CD4-positive, alpha-beta T cell treated with Interleukin-12 subunit alpha and Interleukin-12 subunit beta, for 1 hour (primary cell): ENCODE data around the gene TMPRSS15.

Experiments used
- DNase-seq: peaks from one replicate; pipeline ENCODE4 v3.0.0-alpha.2; 2020

TMPRSS15 gene

DNA sequence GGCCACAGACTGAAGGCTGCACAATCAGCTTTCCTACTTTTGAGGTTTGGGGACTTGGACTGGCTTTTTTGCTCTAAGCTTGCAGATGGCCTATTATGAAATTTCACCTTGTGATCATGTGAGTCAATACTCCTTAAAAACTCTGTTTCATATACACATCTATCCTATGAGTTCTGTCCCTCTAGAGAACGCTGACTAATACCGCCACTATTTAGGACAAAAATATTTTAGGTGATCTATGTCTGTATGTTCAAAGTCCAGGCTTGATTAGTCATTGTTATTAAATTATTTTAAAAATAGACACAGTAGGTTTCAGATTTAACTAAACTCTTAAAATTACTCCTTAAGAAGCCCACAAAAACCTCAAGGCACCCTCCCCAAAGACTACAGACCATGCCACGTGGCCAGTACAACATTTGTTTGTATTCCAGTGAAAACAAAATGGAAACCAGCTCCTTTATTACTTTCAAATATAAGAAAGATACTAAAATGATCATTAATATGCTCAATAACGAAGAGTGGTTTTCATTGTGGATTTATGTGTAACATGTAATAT lies 63.1 kb downstream of the TMPRSS15 start:
- DNase-seq = no peak

DNA sequence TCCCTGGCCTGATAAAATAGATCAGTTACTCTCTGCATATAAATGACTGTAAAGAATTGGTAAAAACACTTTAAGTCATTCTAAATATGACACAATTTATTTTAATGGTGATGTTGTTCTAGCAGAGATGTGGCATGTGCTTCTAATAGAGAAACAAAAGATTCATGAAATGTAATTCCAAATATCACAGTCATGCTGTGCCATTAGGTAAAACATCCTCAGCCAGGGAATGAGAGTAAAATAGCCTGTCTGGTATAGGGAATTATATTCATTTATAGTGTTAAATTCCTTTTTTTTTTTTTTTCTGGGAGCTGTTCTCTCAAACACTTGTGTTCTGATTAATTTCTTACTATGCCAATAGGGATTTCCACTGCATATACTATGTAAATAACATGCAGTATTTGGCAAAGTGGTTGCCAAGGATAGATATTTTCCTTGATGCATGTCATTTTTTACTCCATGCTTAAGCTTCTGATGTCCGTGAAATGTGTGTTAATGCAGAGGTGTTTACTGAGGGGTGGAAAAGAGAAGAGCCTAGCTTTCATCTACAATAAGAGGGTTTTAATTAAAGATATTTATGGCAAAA lies 67.8 kb downstream of the TMPRSS15 start:
- no peak for DNase-seq

DNA sequence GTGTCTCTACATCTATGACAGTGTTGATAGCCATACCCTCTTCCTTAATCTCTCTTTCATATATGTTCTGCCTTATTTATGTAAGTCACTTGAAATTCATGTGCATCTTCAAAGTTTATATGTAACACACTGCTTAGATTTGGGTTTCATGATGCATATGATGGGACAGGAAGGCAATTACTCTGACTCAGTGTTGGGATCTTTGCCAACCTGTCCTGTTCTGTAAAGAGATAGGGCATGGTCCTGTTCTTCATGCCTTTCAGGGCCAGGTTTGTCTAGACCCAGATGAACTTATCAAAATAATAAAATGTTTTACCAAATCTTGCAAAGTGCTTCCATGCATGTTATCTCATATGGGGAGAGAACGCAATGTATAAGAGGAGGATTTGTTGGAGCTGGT lies 69.5 kb downstream of the TMPRSS15 start:
- DNase-seq = no peak

DNA sequence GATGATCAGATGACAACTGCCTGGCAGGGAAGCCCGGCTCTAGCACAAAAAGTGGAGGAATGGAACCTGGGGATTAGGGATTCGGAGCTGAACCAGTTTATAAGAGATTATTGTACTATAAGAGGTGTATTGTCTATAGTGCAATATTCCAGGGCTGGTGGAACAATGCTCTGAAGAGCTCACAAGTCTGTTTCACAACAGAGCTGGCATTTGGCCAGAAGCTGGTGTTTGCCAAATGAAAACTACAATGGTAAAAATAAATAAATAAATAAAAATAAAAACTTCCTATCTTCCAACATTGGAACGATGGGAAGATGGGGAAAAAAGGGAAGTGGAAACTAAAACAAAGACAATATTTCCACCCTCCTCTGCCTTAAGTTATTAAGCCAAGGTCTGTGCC lies 85.4 kb downstream of the TMPRSS15 start:
- DNase-seq = no peak

DNA sequence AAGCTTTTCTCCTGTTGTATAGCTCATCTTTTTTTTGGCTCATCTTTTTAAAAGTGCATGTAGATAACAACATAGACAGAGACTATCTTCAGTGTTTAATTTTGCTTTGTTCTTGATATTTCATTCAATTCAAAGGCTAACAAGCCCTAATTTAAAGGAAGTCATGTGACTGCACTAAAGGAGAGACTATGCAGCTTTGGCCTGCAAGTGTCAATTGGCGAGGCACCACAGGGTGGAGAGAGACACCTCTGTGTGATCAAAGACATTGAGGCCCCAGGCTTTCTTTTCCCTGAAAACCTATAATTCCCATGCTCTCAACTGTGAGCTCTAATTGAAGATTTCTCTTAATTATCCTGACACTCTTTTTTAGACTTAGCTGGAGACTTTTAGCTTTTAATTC lies 105.4 kb downstream of the TMPRSS15 start:
- DNase-seq = no peak

DNA sequence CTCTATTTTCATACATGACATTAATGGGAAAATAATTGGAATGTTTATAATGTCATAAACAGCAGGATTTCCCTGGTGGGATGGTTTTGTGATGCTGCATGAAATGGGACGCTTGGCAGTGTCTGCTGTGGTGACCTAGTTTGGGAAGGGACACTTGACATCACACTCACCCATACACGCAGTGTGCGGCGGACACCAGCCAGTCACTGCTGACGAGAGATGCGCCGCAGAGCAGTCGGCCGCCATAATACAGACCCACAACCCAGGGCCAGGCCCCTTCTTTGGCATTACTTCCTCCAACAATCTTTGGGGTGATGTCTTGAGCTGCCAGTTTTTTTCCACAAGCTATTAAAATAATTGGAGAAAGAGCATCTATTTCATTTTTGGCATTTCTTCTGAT lies 109.5 kb downstream of the TMPRSS15 start:
- DNase-seq = no peak

DNA sequence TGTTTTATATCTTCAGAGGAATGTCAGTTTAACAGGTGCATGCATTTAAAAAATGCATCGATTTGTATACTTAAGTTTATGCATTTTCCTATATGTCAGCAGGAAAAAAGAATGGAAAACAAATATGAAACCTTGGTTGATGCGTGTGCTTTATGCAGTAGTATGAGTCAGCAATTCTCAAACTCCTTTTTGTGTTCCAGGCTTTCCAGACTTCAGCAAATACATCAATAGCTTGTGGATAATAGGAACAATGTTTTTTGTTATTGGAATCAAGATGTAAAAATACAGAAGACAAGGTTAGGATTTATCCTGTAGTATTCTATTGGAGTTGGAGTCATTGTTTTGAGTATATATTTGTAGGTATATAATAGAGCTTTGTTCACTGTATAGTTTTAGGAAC lies 113.7 kb downstream of the TMPRSS15 start:
- no peak for DNase-seq

DNA sequence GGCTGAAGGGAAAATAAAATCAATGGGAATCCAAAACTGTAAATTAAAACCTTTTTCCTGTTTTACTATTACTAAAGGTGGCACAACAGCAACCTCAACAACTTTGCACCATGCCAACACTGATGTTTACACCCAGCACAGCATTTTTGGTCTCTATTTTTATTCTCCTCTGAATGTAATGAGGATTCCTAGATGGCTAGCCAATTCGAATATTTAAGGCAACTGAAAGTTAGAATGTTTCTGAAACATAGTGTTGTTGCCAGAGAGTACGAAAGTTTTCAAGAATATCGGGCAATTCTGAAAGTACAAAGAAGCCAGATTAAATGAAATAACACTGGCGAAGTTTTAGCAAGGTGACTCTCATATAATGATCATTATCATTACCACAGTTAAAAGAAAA lies 118.2 kb downstream of the TMPRSS15 start:
- DNase-seq = no peak

DNA sequence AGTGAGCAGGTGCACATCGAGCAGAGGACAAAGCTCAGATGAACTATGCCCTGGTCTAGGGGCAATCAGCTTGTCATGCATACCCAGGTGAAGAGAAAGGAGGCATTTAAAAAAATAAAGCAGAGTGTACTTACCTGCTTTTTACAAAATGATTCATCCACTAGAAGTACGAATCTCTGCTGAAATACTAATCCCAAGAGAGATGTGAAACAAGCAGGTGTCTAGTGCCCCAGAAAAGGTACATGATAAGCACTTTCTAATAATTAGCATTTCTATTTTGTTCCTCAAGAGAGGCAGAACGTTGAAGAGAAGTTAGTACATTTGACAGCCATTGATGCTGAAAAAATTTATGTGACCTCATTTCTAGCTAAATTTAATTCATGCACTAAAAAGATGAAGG lies 127.8 kb downstream of the TMPRSS15 start:
- DNase-seq = no peak

DNA sequence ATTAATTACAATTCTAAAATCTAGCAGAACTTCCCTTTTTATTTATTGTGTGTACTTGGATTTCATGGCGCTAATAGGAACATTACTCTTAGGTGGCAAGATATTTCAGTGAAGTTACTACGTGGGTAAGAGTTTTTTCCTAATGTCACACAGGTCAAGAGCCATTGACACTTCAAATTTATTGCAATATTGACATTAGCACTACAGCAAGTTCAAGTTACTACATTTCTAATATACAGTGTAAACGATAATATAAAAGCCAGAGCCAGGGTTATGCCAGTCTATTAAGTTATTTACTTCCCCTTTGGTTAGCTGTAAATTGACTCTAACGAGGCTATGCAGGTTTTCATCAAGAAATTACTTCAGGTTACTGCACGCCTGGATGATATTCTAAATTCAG lies 129.2 kb downstream of the TMPRSS15 start:
- DNase-seq = no peak

DNA sequence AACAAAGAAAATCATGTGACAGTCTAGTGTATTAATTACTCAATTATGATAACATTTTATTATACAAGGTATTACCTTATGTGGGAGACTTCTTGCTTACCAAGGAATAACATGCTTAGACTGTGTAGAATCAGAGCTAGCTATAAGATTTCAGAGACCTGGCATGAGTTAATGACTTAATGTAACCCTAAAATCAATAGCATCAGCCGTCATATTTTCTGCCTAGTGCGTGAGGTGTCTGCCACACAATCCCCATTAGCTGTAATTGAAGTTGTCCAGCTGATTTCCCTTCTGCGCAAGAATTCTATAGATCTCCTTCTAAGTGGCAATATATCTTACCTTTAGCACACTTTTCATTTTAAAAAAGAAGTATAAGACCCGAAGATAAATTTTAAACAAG lies 130.2 kb downstream of the TMPRSS15 start:
- no peak for DNase-seq

DNA sequence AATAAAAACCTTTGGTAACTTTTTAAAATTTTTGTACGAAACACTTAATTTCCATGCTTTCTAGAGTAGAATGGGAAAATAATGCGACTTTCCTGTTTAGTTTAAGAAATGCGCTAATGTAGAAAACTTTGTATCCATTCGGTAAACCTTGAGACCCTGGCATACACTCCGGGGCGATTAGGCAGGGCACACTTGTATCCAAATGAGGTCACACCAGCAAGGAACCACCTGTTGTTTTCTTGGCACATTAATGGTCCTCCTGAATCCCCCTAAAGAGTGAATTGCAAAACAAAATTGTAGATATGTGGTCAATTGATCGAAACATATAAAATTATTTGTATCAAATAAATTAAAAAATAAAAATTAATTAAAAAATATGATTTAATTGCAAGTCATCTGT lies 133.7 kb downstream of the TMPRSS15 start:
- no peak for DNase-seq

DNA sequence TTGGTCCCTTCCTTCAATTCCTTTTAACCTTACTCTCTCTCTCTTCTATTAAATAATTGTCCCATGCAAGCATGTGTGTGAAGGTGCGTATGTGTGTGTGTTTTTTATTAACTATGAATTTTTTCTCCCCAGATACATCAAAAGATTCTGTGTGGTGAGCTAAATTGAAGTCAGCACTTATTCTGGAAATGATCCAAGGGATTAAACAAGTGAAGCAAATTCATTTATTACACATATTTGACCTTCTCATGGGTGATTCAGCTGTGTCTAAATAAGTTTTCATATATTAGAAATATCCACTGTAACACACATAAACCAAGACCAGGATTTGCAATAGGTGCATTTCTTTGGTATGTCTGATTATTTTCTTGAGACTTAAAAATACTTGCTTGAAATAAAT lies 134.7 kb downstream of the TMPRSS15 start:
- DNase-seq = no peak

DNA sequence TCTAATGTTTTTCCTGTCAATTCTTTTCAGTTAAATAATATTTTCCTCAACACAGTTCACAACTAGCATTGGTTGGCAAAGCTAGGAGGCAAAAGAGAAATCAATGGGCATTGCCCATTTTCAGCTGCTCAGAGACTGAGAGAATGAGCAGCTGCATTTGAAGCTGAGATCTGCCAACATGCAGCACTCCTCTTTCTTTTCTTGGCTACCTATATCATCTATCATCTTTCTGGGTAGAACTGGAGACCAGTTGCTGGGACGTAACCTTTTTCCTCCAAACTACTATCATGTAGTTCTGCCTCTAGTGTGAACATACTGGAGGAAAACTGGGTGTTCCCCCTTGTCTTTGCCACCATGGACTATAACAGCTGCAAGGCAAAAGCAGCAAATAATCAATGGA lies 136.1 kb downstream of the TMPRSS15 start:
- no peak for DNase-seq

DNA sequence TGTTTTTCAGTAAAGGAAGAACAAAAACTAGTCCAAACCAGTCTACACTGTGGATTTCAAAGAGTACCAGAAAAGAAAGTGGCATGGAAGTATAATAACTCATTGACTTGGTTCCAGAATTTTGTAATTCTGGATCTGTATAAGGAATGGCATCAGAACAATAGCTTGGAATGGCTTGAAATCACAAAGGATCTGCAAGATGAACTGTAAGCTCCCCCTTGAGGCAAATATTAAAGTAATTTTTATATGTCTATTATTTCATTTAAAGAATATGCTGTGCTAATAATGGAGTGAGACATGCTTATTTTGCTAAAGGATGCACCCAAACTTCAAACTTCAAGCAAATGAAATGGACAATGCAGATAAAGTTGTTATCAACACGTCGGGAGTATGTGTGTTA lies 137.6 kb downstream of the TMPRSS15 start:
- no peak for DNase-seq

DNA sequence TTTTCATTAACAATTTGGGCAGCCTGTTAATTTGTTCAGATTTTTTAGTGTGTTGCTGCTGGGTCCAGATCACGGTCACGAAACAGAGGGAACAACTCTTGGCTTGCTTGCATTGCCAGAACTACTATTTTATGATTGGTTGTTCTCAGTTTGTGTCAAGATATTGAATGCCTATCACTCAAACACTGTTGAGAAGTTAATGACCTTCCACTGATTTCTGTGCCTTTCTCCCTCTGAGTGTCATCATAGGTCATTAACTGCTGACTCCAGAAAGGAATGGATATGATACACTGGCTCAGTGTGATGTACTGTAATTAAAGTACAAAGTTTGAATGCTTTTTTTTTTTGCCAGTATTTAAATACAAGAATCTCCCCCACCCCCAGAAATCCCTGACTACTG lies 149.8 kb downstream of the TMPRSS15 start:
- DNase-seq = no peak

DNA sequence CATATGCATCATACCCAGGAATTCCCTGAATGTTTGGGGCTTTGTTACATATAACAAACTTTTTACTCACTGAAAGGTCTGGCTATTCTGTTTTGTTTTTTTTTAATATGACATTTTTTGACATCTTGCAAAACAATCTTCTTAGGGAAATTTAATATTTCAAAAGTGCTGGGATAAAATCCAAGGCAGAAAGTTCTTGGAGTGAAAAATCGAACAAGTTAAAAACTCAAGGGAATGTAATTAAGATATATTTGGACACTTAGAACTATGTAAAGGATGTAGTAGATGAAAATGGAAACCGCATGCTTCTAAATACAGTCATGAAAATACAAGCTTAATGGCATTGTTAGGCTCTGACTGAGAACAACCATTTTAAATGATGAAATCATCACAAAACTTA lies 150.4 kb downstream of the TMPRSS15 start:
- no peak for DNase-seq

DNA sequence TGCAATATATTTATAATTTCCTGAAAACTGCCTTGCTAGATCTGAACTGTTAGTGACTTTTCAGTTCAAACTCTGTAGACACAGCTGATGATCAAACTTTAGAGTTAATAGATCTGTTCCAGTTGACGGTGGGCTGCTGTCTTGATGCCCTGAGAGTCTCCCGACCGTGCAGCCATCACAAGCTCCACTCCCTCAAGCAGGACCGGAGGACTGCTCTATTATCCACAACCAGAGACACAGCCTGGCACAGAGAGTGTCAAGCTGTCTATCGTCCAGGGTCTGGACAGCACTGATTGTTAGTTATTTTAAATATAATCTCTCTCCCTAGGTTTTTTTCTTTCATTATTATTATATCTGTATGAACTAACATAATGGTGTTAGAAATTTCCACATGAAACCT lies 150.9 kb downstream of the TMPRSS15 start:
- DNase-seq = no peak

DNA sequence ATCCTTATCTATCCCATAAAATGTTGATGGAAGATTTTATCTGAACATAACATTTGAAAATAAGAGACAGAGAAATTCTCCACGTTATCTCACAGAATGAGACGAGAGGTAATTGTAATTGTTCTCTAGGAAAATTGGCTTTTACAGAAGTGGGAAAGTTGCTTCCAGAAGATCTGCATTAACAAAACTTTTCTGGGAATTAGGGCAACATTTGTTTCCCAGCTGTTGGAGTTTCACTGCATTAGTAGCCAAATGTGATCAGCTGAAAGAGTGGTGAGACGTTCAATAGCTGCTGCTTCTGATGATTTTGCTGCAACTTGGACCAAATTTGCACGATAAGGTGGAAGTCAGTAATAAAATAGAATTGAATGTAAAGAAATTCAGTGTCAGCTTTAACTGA lies 151.3 kb downstream of the TMPRSS15 start:
- DNase-seq = no peak

DNA sequence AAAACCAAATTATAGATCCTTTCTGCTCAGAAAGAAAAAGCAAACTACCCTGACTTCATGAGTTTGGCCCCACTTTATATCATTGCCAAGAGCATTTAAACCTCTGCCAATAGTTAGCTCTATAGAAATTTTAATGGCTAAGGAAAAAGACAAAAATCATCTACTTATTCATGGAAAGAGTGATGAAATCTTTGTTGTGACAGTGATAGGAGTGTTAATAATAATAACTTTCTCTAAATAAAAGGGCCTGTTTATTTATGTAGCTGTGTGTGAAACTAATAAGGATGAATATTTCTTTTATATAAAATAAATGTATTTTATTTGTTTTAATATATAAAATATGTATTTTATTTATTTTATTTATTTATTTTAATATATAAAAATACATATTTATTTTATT lies 152.5 kb downstream of the TMPRSS15 start:
- no peak for DNase-seq

DNA sequence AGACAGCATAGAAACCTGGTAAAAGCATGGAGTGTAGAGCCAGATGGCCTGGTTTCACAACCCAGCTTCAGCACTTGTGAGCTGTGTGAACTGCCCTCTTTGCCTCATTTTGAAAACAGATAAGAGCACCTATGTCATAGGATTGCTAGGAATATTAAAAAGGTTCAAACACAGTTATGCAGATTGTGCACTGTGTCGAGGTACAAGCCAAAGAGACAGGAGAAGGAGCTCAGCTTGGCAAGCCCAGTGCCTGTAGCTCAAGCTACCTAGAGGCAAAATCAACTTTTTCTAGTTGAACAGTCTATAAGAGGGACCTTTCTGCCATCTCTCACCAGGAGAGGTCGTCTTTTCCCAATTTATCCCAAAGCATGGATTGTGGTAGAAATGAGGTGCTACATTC lies 153.9 kb downstream of the TMPRSS15 start:
- no peak for DNase-seq

DNA sequence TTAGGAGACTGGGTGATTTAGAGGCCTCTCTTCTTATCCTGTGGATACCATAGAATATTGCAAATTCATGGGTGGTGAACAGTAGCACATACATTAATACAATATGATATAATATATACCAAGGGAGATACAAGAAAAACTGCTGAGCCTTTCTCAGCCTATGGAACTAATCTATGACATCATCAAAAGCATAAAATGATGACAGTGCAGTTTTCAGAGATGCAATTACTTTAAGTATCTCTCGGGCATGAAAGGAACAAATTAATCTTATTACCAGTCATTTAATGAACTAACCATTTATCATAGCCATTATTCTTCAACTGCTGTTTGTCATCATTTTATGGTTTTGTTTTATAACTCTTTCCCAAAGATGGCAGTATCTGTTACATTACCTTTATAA lies 155.4 kb downstream of the TMPRSS15 start:
- DNase-seq = no peak

DNA sequence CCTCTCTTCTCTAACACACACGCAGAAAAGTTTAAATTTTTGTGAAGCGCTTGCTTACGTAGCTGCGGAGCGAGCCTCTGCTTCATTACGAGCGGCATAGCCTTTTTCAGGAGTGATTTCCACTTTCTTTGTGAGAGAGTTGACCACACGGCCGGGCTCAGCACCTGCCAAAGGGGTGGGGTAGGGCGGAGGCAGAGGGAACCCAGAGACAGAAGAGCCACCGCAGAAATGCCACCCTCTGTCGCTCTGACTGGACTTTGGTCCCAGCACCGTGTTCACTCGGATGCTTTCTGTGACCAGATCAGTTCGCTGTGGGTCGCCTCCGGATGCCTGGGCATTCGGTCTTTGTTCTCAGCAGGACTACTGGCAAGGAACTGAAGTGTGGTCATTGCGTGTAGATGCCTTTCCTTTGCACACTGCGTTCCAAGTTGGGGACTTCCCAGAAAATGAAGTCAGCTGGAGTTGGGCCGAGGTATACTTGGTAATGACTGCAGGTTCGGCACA lies 158.1 kb downstream of the TMPRSS15 start:
- no peak for DNase-seq

DNA sequence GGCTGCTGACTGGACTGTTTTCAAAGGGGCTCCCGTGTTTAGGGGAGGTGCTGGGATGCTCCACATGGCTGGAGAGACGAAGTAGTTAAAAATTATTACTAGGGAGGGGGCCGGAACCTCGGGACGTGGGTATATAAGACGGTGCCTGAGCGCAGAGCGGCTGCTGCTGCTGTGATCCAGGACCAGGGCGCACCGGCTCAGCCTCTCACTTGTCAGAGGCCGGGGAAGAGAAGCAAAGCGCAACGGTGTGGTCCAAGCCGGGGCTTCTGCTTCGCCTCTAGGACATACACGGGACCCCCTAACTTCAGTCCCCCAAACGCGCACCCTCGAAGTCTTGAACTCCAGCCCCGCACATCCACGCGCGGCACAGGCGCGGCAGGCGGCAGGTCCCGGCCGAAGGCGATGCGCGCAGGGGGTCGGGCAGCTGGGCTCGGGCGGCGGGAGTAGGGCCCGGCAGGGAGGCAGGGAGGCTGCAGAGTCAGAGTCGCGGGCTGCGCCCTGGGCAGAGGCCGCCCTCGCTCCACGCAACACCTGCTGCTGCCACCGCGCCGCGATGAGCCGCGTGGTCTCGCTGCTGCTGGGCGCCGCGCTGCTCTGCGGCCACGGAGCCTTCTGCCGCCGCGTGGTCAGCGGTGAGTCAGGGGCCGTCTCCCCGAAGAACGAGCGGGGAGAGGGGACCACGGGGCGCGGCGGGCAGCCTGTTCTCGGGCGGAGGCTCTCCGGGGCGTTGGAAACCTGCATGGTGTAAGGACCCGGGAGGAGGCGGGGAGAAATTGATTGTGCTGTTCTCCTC lies 158.7 kb downstream of the TMPRSS15 start, which contains the start of gene CHODL:
Gene CHODL (plus strand): TSS at position 163 of the 793 bp plus-strand sequence. CDS start 391 bp downstream, at position 554.
- DNase-seq = no peak
